Endodermal cell (in vitro differentiated cells): ENCODE results near the gene PLAGL1. TPM values are rescaled to one million over a fixed set of nuclear protein-coding genes. Genes with fewer than 3 reads are reported as not detected.

Experiments used
- DNase-seq: peaks from one replicate; pipeline ENCODE4 v3.0.0-alpha.2; 2017
- H3K27ac ChIP-seq: 2 replicates; pipeline ENCODE4 v1.5.1; 2013; ENCODE audit warnings: mild to moderate bottlenecking, low read depth, low read length, moderate library complexity
- H3K27me3 ChIP-seq: 2 replicates; pipeline ENCODE4 v1.6.1; 2013; ENCODE audit warnings: mild to moderate bottlenecking, low read length, moderate library complexity; ENCODE audit not compliant: insufficient read depth, control insufficient read depth, poor library complexity, severe bottlenecking
- H3K36me3 ChIP-seq: 2 replicates; pipeline ENCODE4 v1.7.0; 2013; ENCODE audit warnings: mild to moderate bottlenecking, low read length, moderate library complexity; ENCODE audit not compliant: control insufficient read depth, insufficient read depth
- H3K4me1 ChIP-seq: one replicate; pipeline ENCODE4 v1.7.0; 2013; ENCODE audit warnings: low read length; ENCODE audit not compliant: control insufficient read depth, insufficient read depth
- H3K4me3 ChIP-seq: 2 replicates; pipeline ENCODE4 v1.5.1; 2013; ENCODE audit warnings: mild to moderate bottlenecking, low read length, moderate library complexity
- H3K9ac ChIP-seq: 2 replicates; pipeline ENCODE4 v1.6.1; 2013; ENCODE audit warnings: mild to moderate bottlenecking, low read length, moderate library complexity; ENCODE audit not compliant: poor library complexity, severe bottlenecking; ENCODE audit errors: extremely low read depth
- H3K9me3 ChIP-seq: 2 replicates; pipeline ENCODE4 v1.6.1; 2013; ENCODE audit warnings: mild to moderate bottlenecking, low read length, moderate library complexity; ENCODE audit not compliant: control insufficient read depth
- H3K27ac Mint-ChIP-seq: 2 replicates; pipeline ENCODE4 v1.8.0; 2020; ENCODE audit warnings: mixed read lengths
- H3K27me3 Mint-ChIP-seq: 2 replicates; pipeline ENCODE4 v1.8.0; 2021; ENCODE audit warnings: mild to moderate bottlenecking, mixed read lengths; ENCODE audit not compliant: insufficient read depth
- H3K36me3 Mint-ChIP-seq: 2 replicates; pipeline ENCODE4 v1.8.0; 2020; ENCODE audit warnings: low read depth, mixed read lengths
- H3K4me1 Mint-ChIP-seq: 2 replicates; pipeline ENCODE4 v1.8.0; 2020; ENCODE audit warnings: mixed read lengths
- H3K4me3 Mint-ChIP-seq: 2 replicates; pipeline ENCODE4 v1.8.0; 2020; ENCODE audit warnings: mild to moderate bottlenecking, moderate library complexity, mixed read lengths
- H3K9me3 Mint-ChIP-seq: 2 replicates; pipeline ENCODE4 v1.8.0; 2020; ENCODE audit warnings: mild to moderate bottlenecking, mixed read lengths
- CTCF ChIP-seq: fragments of 200-600 bp; sonication (generic); conservative IDR thresholded peaks from 2 replicates; pipeline ENCODE4 v1.5.0; 2021; ENCODE audit warnings: antibody characterized with exemption, mild to moderate bottlenecking
- WGBS, 2 experiments: methylation state at CpG; one replicate each; pipeline versions ENCODE4 v1.1.5 to v1.1.7; 2013; ENCODE audit warnings: missing lambda C conversion rate in 2 of 2, mixed read lengths in 1 of 2; ENCODE audit not compliant: insufficient coverage in 1 of 2, insufficient read length in 1 of 2; 5-methylcytosine and 5-hydroxymethylcytosine counted together
- total RNA-seq, 2 donors: library from RNA; stranded (reverse); fragmentation: NEBNext Ultra II Directional in 1 of 2; extraction: Animal tissue kit (Norgen Biotek cat#: 25700) in 1 of 2; gene quantifications; 2 replicates in 1 of 2; 3 replicates in 1 of 2; pipeline ENCODE4 v1.2.1, GENCODE V29; 2021

Gene PLAGL1
- total RNA-seq, 2 donors from 2014 or later = 1.4 to 1.6 TPM

- H3K4me1 Mint-ChIP-seq = peaks cover 55% of the 10 kb centered on the region
- Histone ChIP-seq H3K27ac (peak overlapping the region; percentile 83), H3K4me1 (peaks cover 48% of the 10 kb centered on the region), H3K4me3 (peak overlapping the region; percentile 61), H3K9ac (peak overlapping the region; percentile 64), H3K9me3 (no peaks in the 10 kb centered on the region), H3K36me3 (no peaks in the 10 kb centered on the region), H3K27me3 (peaks cover 7% of the 10 kb centered on the region)
- DNase-seq = peak; percentile 96
- WGBS, 2 experiments = 0% methylated on average over 7 to 11 of the region's 11 CpGs
- peak overlapping the region; percentile 91 for H3K27ac Mint-ChIP-seq
- peak overlapping the region; percentile 43 for H3K4me3 Mint-ChIP-seq
- no peaks in the 10 kb centered on the region for H3K36me3 Mint-ChIP-seq
- H3K27me3 Mint-ChIP-seq = peaks cover 51% of the 10 kb centered on the region
- no peaks in the 10 kb centered on the region for H3K9me3 Mint-ChIP-seq
- no peak for TF ChIP-seq CTCF
Measured at GRCh38 chr6:143958839-143959399, 49.1 kb downstream of the PLAGL1 start.

- H3K4me1 ChIP-seq = peaks cover 37% of the 10 kb centered on the region
- no peaks in the 10 kb centered on the region for H3K9me3 ChIP-seq
- Mint-ChIP-seq H3K27me3 (peaks cover 43% of the 10 kb centered on the region), H3K9me3 (no peaks in the 10 kb centered on the region), H3K27ac (no peak overlapping the region), H3K4me1 (peaks cover 48% of the 10 kb centered on the region), H3K4me3 (no peak overlapping the region), H3K36me3 (no peaks in the 10 kb centered on the region)
- H3K36me3 ChIP-seq = no peaks in the 10 kb centered on the region
- H3K4me3 ChIP-seq = peak overlapping the region; percentile 61
- DNase-seq = no peak
- WGBS, 2 experiments = 58 to 71% methylated on average over 4 of the region's 4 CpGs
- no peak overlapping the region for H3K9ac ChIP-seq
- peak overlapping the region; percentile 83 for H3K27ac ChIP-seq
- TF ChIP-seq CTCF = no peak
- H3K27me3 ChIP-seq = peaks cover 2% of the 10 kb centered on the region
Measured at GRCh38 chr6:143957679-143958274, 50.3 kb downstream of the PLAGL1 start.

GRCh38 chr6:143955971-143956370, 52.1 kb downstream of the PLAGL1 start:
- Mint-ChIP-seq H3K36me3 (no peaks in the 10 kb centered on the region), H3K27me3 (peaks cover 41% of the 10 kb centered on the region), H3K27ac (no peak overlapping the region), H3K4me3 (no peak overlapping the region), H3K9me3 (no peaks in the 10 kb centered on the region), H3K4me1 (peaks cover 38% of the 10 kb centered on the region)
- no peaks in the 10 kb centered on the region for H3K9me3 ChIP-seq
- no peak for DNase-seq
- no peak overlapping the region for H3K4me3 ChIP-seq
- H3K27ac ChIP-seq = no peak overlapping the region
- 95 to 99% methylated on average over 8 of the region's 8 CpGs for WGBS, 2 experiments
- no peak overlapping the region for H3K9ac ChIP-seq
- peaks cover 27% of the 10 kb centered on the region for H3K4me1 ChIP-seq
- H3K27me3 ChIP-seq = no peaks in the 10 kb centered on the region
- no peak for TF ChIP-seq CTCF
- no peaks in the 10 kb centered on the region for H3K36me3 ChIP-seq
